PFSK-1 (cell line): ENCODE data around the gene CYB5R3.

Experiments
- POLR2AphosphoS5 ChIP-seq: IDR thresholded peaks from 2 replicates; pipeline ENCODE4 v1.6.1; 2012; ENCODE audit warnings: low read depth, mild to moderate bottlenecking, control low read depth, low read length, moderate library complexity
- TAF1 ChIP-seq: IDR thresholded peaks from 2 replicates; pipeline ENCODE4 v1.6.1; 2012; ENCODE audit warnings: low read length, control low read depth, borderline replicate concordance; ENCODE audit not compliant: insufficient read depth

DNA sequence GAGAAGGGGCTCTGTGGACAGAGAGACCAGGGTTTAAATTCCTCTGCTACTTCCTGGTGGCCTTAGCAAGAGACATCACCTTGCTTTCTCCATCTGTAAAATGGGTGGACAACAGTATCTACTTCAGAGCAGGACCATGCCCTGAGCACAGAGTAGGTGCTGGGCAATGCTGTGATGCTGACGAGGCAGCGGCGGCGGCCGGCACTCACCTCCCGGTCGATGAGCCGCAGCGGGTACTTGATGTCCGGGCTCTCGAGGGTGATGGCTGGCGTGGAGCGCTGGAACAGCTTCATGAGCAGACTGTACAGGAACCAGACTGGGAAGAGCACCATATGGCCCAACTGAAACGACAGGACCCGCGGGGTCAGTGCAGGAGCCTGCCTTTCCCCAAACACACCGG lies 12.7 kb downstream of the CYB5R3 start:
- TF ChIP-seq POLR2AphosphoS5 (no peak), TAF1 (no peak)
